H4 (cell line): ENCODE data around the gene AP3B1. TPM values are rescaled to one million over a fixed set of nuclear protein-coding genes. Genes with fewer than 3 reads are reported as not detected.
"Not testable (repeated sequence)": the region's sequence is repeated elsewhere in the genome, so short reads cannot be mapped to it uniquely, and the experiment has no call there.

Experiments
- DNase-seq: peaks from one replicate; pipeline ENCODE4 v3.0.0-alpha.2; 2015; ENCODE audit warnings: low spot score
- total RNA-seq: library from RNA; depleted of rRNA; stranded (reverse); fragments of >200 nt; shearing (Covaris generic); gene quantifications from 2 replicates; pipeline ENCODE4 v1.2.3, GENCODE V29; 2014

Gene AP3B1
- total RNA-seq, 1 experiment from 2014 or later, result 41.6 TPM

GRCh38 chr5:78066722-78067121, 227.8 kb downstream of the AP3B1 start:
- DNase-seq, result not testable (repeated sequence)

- DNase-seq, result peak; percentile 7
These were observed 228.8 kb downstream of the AP3B1 start for GRCh38 chr5:78065663-78066062.

DNA sequence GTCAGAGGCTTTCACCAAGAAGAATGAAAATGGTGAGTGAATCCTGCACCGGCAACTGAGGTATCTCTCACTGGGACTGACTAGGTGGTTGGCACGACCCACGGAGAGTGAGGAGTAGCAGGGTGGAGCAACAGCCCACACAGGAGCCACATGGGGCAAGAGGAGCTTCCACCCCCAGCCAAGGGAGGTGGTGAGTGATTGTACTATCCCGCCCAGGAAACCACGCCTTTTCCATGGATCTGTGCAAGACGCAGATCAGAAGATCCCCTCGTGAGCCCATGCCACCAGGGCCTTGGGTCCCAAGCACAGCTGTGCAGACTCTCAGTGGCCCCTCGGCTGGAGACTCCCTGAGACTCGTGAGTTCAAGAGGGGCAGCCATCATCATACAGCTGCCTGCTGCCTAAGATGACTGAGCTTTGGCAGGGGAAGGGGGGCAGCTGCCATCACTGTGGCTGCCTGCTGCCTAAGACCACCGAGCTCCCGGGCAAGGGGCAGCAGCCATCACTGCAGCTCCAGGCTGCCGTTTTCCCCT, 229.5 kb downstream of the AP3B1 start:
- DNase-seq, result no peak

DNA sequence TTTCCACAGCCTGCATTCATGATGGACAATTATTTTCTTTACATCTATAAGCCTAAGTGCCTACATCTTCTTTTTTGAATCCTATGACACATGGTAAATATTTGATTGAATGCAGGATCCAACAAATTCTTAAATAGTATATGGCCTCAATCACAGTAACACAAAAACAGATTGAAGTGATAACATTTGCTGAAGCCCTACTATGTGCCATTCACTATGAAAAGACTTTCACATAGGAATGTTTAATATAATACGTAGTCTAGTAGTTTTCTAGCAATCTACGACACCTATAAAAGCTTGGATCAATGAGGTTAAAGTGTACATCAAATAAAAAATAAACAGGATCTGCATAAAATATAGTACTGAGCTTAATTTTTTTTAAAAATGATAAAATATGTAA, 231.0 kb downstream of the AP3B1 start:
- DNase-seq, result no peak

DNA sequence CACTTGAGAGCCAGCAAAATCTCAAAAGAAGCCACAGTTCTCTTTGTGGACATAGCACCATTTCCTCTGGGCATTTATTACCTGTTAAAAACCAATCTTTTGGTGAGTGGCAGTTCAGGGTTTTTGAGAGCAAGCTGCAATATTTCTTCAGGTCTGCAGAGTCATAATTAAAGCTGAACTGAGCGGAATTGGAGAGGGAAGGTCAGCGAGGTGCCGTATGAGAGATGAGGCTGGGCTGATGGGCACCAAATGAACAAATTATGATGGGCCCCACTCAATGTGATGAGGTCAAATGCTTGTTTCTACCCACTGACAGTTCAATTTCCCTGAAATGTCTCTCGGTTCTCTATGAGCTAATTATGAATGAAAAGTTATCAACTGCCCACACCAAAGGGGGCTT, 231.9 kb downstream of the AP3B1 start:
- DNase-seq, result no peak

GRCh38 chr5:78060421-78060820, 234.1 kb downstream of the AP3B1 start:
- DNase-seq, result no peak

- DNase-seq, result no peak
These were observed 235.9 kb downstream of the AP3B1 start for GRCh38 chr5:78058625-78059024.

GRCh38 chr5:78056901-78057514, 237.5 kb downstream of the AP3B1 start:
- no peak for DNase-seq

DNA sequence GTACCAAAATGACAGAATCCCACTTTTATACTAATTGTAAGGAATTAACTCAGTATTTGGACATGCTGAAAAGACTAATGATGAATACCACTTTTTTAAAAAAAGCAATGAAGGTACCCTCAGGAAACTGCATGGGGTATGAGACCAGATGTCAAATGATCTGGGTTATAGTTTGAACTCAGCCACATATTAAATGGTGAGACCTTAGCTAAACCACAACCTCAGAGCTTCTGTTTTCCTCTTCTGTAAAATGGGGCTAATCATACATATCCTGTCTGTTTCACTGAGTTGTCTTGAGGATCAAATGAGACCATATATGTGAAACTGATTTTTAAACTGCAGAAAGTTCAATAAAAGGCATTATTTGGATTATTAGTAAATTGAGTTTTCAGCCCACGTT, 238.4 kb downstream of the AP3B1 start:
- DNase-seq, result no peak

- DNase-seq, result peak; percentile 35
These were observed 243.6 kb downstream of the AP3B1 start for GRCh38 chr5:78050888-78051287.

- DNase-seq, result not testable (repeated sequence)
These were observed 247.7 kb downstream of the AP3B1 start for GRCh38 chr5:78046823-78047222.

DNA sequence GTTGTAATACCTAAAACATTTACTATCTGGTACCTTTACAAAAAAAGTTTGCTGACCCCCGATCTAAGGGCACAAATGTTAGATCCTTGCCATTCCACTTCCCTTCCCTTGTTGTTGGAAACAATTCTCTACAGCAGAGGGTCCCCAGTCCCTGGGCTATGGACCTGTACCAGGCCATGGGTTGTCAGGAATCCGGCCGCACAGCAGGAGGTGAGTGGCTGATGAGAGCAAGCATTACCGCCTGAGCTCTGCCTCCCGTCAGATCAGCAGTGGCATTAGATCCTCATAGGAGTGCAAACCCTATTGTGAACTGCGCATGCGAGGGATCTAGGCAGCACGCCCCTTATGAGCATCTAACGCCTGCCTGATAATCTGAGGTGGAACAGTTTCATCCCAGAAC, 248.5 kb downstream of the AP3B1 start:
- DNase-seq, result no peak

DNA sequence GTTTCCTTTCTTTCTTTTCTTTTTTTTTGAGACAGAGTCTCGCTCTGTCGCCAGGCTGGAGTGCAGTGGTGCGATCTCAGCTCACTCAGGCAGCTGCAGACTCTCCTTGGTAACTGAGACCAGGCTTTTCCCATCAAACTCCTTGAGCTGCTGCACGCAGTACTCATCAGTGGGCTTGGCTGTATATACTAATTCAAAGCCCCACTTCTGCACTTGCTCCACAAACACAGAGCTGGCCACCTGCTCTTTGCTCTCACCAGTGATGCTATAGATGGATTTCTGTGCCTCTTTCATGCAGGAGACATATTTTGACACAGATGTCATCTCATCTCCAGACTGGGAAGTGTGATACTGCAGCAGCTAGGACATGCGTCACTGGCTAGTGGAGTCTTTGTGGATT, 252.7 kb downstream of the AP3B1 start:
- no peak for DNase-seq

- DNase-seq, result no peak
These were observed 269.0 kb downstream of the AP3B1 start for GRCh38 chr5:78025540-78025939.

DNA sequence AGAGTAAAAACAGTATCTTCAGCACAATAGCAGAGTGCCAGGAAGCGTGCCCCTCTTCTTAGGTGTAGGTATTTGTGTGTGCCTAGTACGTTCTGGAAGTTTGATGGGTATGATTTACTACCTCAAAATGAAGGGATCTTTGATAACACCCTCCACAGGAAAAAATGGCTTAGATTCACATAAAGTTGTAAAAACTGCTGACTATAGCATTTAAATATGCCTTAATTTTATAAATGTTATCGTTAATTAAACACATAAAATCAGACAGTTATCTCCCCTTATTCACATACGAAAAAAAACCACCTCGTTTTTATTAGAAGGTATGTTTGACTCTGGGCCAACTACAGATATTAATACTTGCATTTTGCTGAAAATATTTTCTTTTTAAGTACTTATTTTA, 274.8 kb downstream of the AP3B1 start:
- DNase-seq, result no peak

DNA sequence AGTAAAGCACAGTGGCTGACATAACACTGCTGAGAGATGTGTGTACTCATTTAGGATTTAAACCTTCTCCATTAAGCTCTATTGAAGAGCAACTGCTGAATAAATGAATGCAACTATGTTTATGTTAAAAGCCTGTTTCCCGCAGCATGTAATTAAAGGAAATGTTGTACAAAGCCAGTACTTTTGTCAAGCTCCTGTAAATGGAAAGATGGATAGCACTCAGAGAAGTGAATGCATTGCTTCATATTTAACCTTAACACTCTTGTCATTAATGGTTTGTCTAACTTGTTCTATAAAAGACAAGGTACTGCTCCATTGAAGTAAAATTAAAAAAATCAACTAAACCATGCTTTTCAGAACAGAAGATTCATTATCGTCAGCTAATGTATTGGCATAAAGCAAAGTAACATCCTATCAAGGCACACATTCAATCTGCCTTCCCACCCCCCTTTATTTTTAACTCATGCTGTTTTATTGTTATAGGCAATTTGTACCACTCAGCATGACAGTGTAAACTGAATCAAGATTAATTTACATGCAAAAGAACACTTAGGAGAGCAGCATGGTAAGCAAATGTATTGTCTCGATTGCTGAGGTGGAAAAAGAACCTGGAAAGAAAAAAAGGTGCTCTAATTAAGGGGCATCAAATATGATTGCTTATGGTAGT, 277.5 kb downstream of the AP3B1 start:
- DNase-seq, result no peak

GRCh38 chr5:78009937-78010527, 284.5 kb downstream of the AP3B1 start:
- no peak for DNase-seq

GRCh38 chr5:78008356-78008967, 286.0 kb downstream of the AP3B1 start:
- DNase-seq, result peak; percentile 31

- DNase-seq, result no peak
These were observed 287.3 kb downstream of the AP3B1 start for GRCh38 chr5:78007233-78007632.

DNA sequence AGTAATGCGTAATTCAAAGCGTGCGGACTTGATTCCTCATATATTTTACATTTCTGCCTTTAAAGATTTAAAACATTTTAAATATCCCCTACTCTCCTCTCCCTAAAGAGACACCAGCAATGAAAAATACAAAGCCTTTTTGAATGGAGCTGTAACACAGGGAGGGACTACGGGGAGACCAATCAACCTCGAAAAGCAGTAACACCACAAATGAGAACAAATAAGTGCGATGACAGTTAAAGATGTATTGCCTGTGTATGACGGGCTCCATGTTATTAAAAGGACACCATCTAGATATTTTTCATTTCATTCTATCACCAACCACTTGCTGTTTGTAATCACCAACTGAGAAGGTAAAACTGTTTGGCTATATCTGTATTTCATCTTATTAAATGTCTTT, 288.0 kb downstream of the AP3B1 start:
- DNase-seq, result no peak

DNA sequence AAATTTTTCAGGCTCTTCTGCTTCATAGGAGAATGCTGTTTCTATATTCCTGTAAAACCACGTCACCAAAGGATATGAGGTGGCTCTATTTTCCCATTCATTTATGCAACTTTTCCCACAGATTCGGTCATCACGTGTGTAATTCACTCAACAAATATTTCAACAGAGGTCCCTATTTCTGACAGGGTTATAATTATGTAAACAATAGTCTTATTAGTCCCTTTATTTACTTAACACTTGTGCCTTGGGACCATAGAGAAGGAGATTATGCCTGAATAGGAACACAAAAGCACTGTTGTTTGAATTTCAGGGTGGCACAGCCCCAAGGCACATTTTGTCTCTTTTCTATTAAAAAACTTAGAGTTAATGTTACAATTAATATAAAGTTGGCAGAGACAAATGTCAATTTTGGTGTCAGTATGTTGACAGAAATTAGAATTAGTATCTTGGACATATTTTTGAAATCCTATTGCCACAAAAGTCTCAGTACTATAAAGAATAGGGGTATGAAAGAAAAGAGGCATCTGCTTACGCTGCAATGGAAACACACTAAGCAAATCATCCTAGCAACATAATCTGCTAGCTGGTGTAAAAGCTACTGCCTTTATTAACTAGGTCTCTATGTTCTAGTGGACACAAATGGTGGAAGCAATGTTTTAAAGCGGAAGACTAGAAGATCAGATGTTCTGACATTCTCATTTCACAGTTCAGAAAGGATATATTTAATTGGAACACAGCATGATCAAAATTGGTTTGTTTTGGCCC, 289.3 kb downstream of the AP3B1 start:
- peak; percentile 15 for DNase-seq

- DNase-seq, result no peak
These were observed 289.9 kb downstream of the AP3B1 start for GRCh38 chr5:78004559-78004958.
